ENCODE measurements around the gene ZCCHC12.
A peak's percentile ranks its signal among the peaks of the same experiment; 100 is the strongest.
"Not testable (repeated sequence)": the region's sequence is repeated elsewhere in the genome, so short reads cannot be mapped to it uniquely, and the experiment has no call there.

ZCCHC12 gene

GRCh38 chrX:118823263-118824172 lies at the start of gene ZCCHC12:
TSS of gene ZCCHC12 (plus strand) at chrX:118823824. CDS start at chrX:118825245, 1,421 bp downstream.
- Histone ChIP-seq H3K4me1 (ENCODE audit: insufficient read depth, low read length) (peaks cover 10% of the 10 kb centered on the region), H3K9me3 (ENCODE audit: control insufficient read depth, insufficient read depth, low read length) (no peaks in the 10 kb centered on the region), H3K36me3 (ENCODE audit: insufficient read depth, low read length) (no peaks in the 10 kb centered on the region), H3K9ac (ENCODE audit: low read depth, low read length) (peak within 1 kb of the TSS; percentile 31; the same call in 1 of the 2 replicates)

- Histone ChIP-seq H3K36me3 (ENCODE audit: insufficient read depth, low read length) (no peaks in the 10 kb centered on the region), H3K4me1 (ENCODE audit: insufficient read depth, low read length) (no peaks in the 10 kb centered on the region), H3K9ac (ENCODE audit: low read depth, low read length) (no peak overlapping the region), H3K9me3 (ENCODE audit: control insufficient read depth, insufficient read depth, low read length) (no peaks in the 10 kb centered on the region)
Measured at GRCh38 chrX:118779581-118779980, 44.0 kb upstream of the ZCCHC12 start.

- Histone ChIP-seq H3K9ac (ENCODE audit: low read depth, low read length) (no peak overlapping the region), H3K9me3 (ENCODE audit: control insufficient read depth, insufficient read depth, low read length) (no peaks in the 10 kb centered on the region), H3K4me1 (ENCODE audit: insufficient read depth, low read length) (no peaks in the 10 kb centered on the region), H3K36me3 (ENCODE audit: insufficient read depth, low read length) (no peaks in the 10 kb centered on the region)
Measured at GRCh38 chrX:118780509-118780908, 43.1 kb upstream of the ZCCHC12 start.

- no peaks in the 10 kb centered on the region for H3K9me3 ChIP-seq (ENCODE audit: control insufficient read depth, insufficient read depth, low read length)
- H3K36me3 ChIP-seq (ENCODE audit: insufficient read depth, low read length), result no peaks in the 10 kb centered on the region
- no peaks in the 10 kb centered on the region for H3K4me1 ChIP-seq (ENCODE audit: insufficient read depth, low read length)
- H3K9ac ChIP-seq (ENCODE audit: low read depth, low read length), result no peak overlapping the region
Measured at GRCh38 chrX:118780911-118781310, 42.7 kb upstream of the ZCCHC12 start.

- H3K9me3 ChIP-seq (ENCODE audit: control insufficient read depth, insufficient read depth, low read length), result no peaks in the 10 kb centered on the region
- H3K36me3 ChIP-seq (ENCODE audit: insufficient read depth, low read length), result no peaks in the 10 kb centered on the region
Measured at GRCh38 chrX:118795528-118796280, 27.9 kb upstream of the ZCCHC12 start.

GRCh38 chrX:118802857-118803256 lies 20.8 kb upstream of the ZCCHC12 start:
- H3K36me3 ChIP-seq (ENCODE audit: insufficient read depth, low read length), result no peaks in the 10 kb centered on the region
- no peaks in the 10 kb centered on the region; the same call in 1 of the 2 replicates for H3K9me3 ChIP-seq (ENCODE audit: control insufficient read depth, insufficient read depth, low read length)
- H3K4me1 ChIP-seq (ENCODE audit: insufficient read depth, low read length), result no peaks in the 10 kb centered on the region
- H3K9ac ChIP-seq (ENCODE audit: low read depth, low read length), result no peak overlapping the region

More at GRCh38 chrX:118795528-118796280, 27.9 kb upstream of the ZCCHC12 start:
- H3K4me1 ChIP-seq (ENCODE audit: insufficient read depth, low read length), result peaks cover 17% of the 10 kb centered on the region
- H3K9ac ChIP-seq (ENCODE audit: low read depth, low read length), result no peak overlapping the region

GRCh38 chrX:118807151-118808017 lies 16.2 kb upstream of the ZCCHC12 start:
- Histone ChIP-seq H3K36me3 (ENCODE audit: insufficient read depth, low read length) (no peaks in the 10 kb centered on the region), H3K4me1 (ENCODE audit: insufficient read depth, low read length) (no peaks in the 10 kb centered on the region), H3K9ac (ENCODE audit: low read depth, low read length) (no peak overlapping the region), H3K9me3 (ENCODE audit: control insufficient read depth, insufficient read depth, low read length) (no peaks in the 10 kb centered on the region; the same call in 1 of the 2 replicates)

GRCh38 chrX:118817257-118817656 lies 6.4 kb upstream of the ZCCHC12 start:
- not testable (repeated sequence) for H3K9me3 ChIP-seq (ENCODE audit: control insufficient read depth, insufficient read depth, low read length); H3K4me1 ChIP-seq (ENCODE audit: insufficient read depth, low read length); H3K36me3 ChIP-seq (ENCODE audit: insufficient read depth, low read length); H3K9ac ChIP-seq (ENCODE audit: low read depth, low read length)

- Histone ChIP-seq H3K36me3 (ENCODE audit: insufficient read depth, low read length) (no peaks in the 10 kb centered on the region), H3K9me3 (ENCODE audit: control insufficient read depth, insufficient read depth, low read length) (no peaks in the 10 kb centered on the region; the same call in 1 of the 2 replicates), H3K9ac (ENCODE audit: low read depth, low read length) (peak overlapping the region; percentile 31; the same call in 1 of the 2 replicates), H3K4me1 (ENCODE audit: insufficient read depth, low read length) (peaks cover 10% of the 10 kb centered on the region)
Measured at GRCh38 chrX:118824173-118824730, 628 bp downstream of the ZCCHC12 start.

- Histone ChIP-seq H3K9me3 (ENCODE audit: control insufficient read depth, insufficient read depth, low read length) (no peaks in the 10 kb centered on the region; the same call in 1 of the 2 replicates), H3K36me3 (ENCODE audit: insufficient read depth, low read length) (no peaks in the 10 kb centered on the region), H3K4me1 (ENCODE audit: insufficient read depth, low read length) (peaks cover 10% of the 10 kb centered on the region), H3K9ac (ENCODE audit: low read depth, low read length) (no peak overlapping the region)
Measured at GRCh38 chrX:118825227-118825626, 1.6 kb downstream of the ZCCHC12 start.

GRCh38 chrX:118839334-118839958 lies 15.8 kb downstream of the ZCCHC12 start:
- Histone ChIP-seq H3K9ac (ENCODE audit: low read depth, low read length) (peak overlapping the region; percentile 52), H3K4me1 (ENCODE audit: insufficient read depth, low read length) (no peaks in the 10 kb centered on the region), H3K36me3 (ENCODE audit: insufficient read depth, low read length) (no peaks in the 10 kb centered on the region), H3K9me3 (ENCODE audit: control insufficient read depth, insufficient read depth, low read length) (no peaks in the 10 kb centered on the region)

GRCh38 chrX:118847676-118848075 lies 24.1 kb downstream of the ZCCHC12 start:
- no peaks in the 10 kb centered on the region for H3K36me3 ChIP-seq (ENCODE audit: insufficient read depth, low read length)
- H3K4me1 ChIP-seq (ENCODE audit: insufficient read depth, low read length), result no peaks in the 10 kb centered on the region
- no peaks in the 10 kb centered on the region for H3K9me3 ChIP-seq (ENCODE audit: control insufficient read depth, insufficient read depth, low read length)
- no peak overlapping the region for H3K9ac ChIP-seq (ENCODE audit: low read depth, low read length)

GRCh38 chrX:118853596-118853995 lies 30.0 kb downstream of the ZCCHC12 start:
- Histone ChIP-seq H3K9me3 (ENCODE audit: control insufficient read depth, insufficient read depth, low read length) (no peaks in the 10 kb centered on the region), H3K4me1 (ENCODE audit: insufficient read depth, low read length) (no peaks in the 10 kb centered on the region), H3K36me3 (ENCODE audit: insufficient read depth, low read length) (no peaks in the 10 kb centered on the region), H3K9ac (ENCODE audit: low read depth, low read length) (no peak overlapping the region)
